ENCODE measurements around the gene MAP3K19.

Gene MAP3K19

DNA sequence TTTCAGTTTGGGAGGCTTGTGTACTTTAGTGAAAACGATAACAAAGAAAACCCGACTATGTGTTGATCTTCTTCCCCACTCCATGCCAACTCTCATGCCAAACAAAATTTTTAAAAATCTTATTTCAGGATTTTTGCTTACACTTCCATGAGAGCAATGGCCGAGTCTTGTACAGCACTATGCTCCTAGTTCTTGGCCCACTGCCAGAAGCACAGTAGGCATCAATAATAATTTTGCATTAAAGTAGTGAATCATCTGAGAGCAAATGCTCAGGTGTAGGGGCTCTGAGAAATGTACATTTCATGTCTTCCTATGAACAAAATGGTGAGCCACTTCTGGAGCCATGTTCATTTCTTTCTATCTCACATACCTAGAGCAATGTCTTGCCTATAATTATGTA, 62.2 kb downstream of the MAP3K19 start:
- no peak for ATAC-seq
- TF ChIP-seq SNAI2 (CRISPR knock-in tag; IDR thresholded peaks at IDR 0.05) (no peak), TSHZ2 (CRISPR knock-in tag; IDR thresholded peaks at IDR 0.05) (no peak), ZNF565 (CRISPR knock-in tag; conservative IDR thresholded peaks at IDR 0.05; ENCODE audit: low read depth) (no peak)
- TF ChIP-seq, protein P1, sequence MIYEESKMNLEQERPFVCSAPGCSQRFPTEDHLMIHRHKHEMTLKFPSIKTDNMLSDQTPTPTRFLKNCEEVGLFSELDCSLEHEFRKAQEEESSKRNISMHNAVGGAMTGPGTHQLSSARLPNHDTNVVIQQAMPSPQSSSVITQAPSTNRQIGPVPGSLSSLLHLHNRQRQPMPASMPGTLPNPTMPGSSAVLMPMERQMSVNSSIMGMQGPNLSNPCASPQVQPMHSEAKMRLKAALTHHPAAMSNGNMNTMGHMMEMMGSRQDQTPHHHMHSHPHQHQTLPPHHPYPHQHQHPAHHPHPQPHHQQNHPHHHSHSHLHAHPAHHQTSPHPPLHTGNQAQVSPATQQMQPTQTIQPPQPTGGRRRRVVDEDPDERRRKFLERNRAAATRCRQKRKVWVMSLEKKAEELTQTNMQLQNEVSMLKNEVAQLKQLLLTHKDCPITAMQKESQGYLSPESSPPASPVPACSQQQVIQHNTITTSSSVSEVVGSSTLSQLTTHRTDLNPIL (CRISPR knock-in tag; IDR thresholded peaks at IDR 0.05; ENCODE audit: low read depth) = no peak
- TF ChIP-seq, protein P2, sequence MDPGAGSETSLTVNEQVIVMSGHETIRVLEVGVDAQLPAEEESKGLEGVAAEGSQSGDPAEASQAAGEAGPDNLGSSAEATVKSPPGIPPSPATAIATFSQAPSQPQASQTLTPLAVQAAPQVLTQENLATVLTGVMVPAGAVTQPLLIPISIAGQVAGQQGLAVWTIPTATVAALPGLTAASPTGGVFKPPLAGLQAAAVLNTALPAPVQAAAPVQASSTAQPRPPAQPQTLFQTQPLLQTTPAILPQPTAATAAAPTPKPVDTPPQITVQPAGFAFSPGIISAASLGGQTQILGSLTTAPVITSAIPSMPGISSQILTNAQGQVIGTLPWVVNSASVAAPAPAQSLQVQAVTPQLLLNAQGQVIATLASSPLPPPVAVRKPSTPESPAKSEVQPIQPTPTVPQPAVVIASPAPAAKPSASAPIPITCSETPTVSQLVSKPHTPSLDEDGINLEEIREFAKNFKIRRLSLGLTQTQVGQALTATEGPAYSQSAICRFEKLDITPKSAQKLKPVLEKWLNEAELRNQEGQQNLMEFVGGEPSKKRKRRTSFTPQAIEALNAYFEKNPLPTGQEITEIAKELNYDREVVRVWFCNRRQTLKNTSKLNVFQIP (CRISPR knock-in tag; IDR thresholded peaks at IDR 0.05; ENCODE audit: borderline replicate concordance, low read depth) = no peak

- no peak for ATAC-seq
Observed at GRCh38 chr2:134982603-134983002, 64.6 kb downstream of the MAP3K19 start.

GRCh38 chr2:134980639-134981038, 66.6 kb downstream of the MAP3K19 start:
- no peak for ATAC-seq
- TF ChIP-seq CSRNP3 (CRISPR knock-in tag; IDR thresholded peaks at IDR 0.05) (no peak), ZNF8 (CRISPR knock-in tag; IDR thresholded peaks at IDR 0.05) (no peak), TCF4 (CRISPR knock-in tag; IDR thresholded peaks at IDR 0.05; ENCODE audit: borderline replicate concordance) (no peak), ESRRG (CRISPR knock-in tag; IDR thresholded peaks at IDR 0.05) (no peak), ARNTL (CRISPR knock-in tag; IDR thresholded peaks at IDR 0.05; ENCODE audit: borderline replicate concordance, low read depth) (no peak)

More at GRCh38 chr2:134982603-134983002, 64.6 kb downstream of the MAP3K19 start:
- TF ChIP-seq ZNF8 (CRISPR knock-in tag; IDR thresholded peaks at IDR 0.05) (no peak), ARNTL (CRISPR knock-in tag; IDR thresholded peaks at IDR 0.05; ENCODE audit: borderline replicate concordance, low read depth) (no peak), ZNF565 (CRISPR knock-in tag; conservative IDR thresholded peaks at IDR 0.05; ENCODE audit: low read depth) (no peak), ZC3H10 (CRISPR knock-in tag; IDR thresholded peaks at IDR 0.05) (no peak), CSDC2 (CRISPR knock-in tag; IDR thresholded peaks at IDR 0.05) (no peak), GLIS3 (CRISPR knock-in tag; IDR thresholded peaks at IDR 0.05) (no peak), OSR1 (CRISPR knock-in tag; IDR thresholded peaks at IDR 0.05) (no peak), ZFP30 (CRISPR knock-in tag; IDR thresholded peaks at IDR 0.05) (no peak), PPARA (CRISPR knock-in tag; IDR thresholded peaks at IDR 0.05; ENCODE audit: borderline replicate concordance) (no peak)
- TF ChIP-seq, protein P2 (CRISPR knock-in tag; IDR thresholded peaks at IDR 0.05; ENCODE audit: borderline replicate concordance, low read depth) = no peak

GRCh38 chr2:134979221-134979620, 68.0 kb downstream of the MAP3K19 start:
- ATAC-seq = no peak
- no peak for TF ChIP-seq ZFP30 (CRISPR knock-in tag; IDR thresholded peaks at IDR 0.05)
- no peak for TF ChIP-seq ISL1 (CRISPR knock-in tag; IDR thresholded peaks at IDR 0.05)
- TF ChIP-seq PPARA (CRISPR knock-in tag; IDR thresholded peaks at IDR 0.05; ENCODE audit: borderline replicate concordance) = no peak
- TF ChIP-seq, protein P1 (CRISPR knock-in tag; IDR thresholded peaks at IDR 0.05; ENCODE audit: low read depth) = no peak
- no peak for TF ChIP-seq OSR1 (CRISPR knock-in tag; IDR thresholded peaks at IDR 0.05)
- TF ChIP-seq, protein P3, sequence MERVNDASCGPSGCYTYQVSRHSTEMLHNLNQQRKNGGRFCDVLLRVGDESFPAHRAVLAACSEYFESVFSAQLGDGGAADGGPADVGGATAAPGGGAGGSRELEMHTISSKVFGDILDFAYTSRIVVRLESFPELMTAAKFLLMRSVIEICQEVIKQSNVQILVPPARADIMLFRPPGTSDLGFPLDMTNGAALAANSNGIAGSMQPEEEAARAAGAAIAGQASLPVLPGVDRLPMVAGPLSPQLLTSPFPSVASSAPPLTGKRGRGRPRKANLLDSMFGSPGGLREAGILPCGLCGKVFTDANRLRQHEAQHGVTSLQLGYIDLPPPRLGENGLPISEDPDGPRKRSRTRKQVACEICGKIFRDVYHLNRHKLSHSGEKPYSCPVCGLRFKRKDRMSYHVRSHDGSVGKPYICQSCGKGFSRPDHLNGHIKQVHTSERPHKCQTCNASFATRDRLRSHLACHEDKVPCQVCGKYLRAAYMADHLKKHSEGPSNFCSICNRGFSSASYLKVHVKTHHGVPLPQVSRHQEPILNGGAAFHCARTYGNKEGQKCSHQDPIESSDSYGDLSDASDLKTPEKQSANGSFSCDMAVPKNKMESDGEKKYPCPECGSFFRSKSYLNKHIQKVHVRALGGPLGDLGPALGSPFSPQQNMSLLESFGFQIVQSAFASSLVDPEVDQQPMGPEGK (CRISPR knock-in tag; IDR thresholded peaks at IDR 0.05; ENCODE audit: borderline replicate concordance) = no peak
- TF ChIP-seq RARB (CRISPR knock-in tag; IDR thresholded peaks at IDR 0.05) = no peak
- TF ChIP-seq, protein P2 (CRISPR knock-in tag; IDR thresholded peaks at IDR 0.05; ENCODE audit: borderline replicate concordance, low read depth) = no peak
- TF ChIP-seq SNAI2 (CRISPR knock-in tag; IDR thresholded peaks at IDR 0.05) = no peak
- no peak for TF ChIP-seq CSRNP3 (CRISPR knock-in tag; IDR thresholded peaks at IDR 0.05)

Data from SK-N-SH treated with all-trans-retinoic acid at 6 μM for 48 hours (cell line).